Kidney (tissue), 14 donors: Measurements from ENCODE around the gene MYH16. TPM values are rescaled to one million over a fixed set of nuclear protein-coding genes. Genes with fewer than 3 reads are reported as not detected.

ENCODE experiments used
- DNase-seq, 5 donors: peaks; one replicate each; pipeline ENCODE4 v3.0.0-alpha.2; 2013 to 2020
- FAIRE-seq: peaks from 2 replicates; lab custom pipeline; 2012; peaks lifted over from hg19 to GRCh38; lab: Jason Lieb, UNC
- H3K27ac ChIP-seq, 2 donors: one replicate each; pipeline ENCODE4 v1.7.0; 2013; ENCODE audit warnings: low read depth in 2 of 2, low read length in 2 of 2, inconsistent platforms in 1 of 2
- H3K27me3 ChIP-seq: one replicate; pipeline ENCODE4 v1.7.1; 2013; ENCODE audit warnings: low read length, inconsistent platforms; ENCODE audit not compliant: control insufficient read depth, insufficient read depth
- H3K36me3 ChIP-seq, 3 donors: one replicate each; pipeline versions ENCODE4 v1.7.0 to v1.7.1; 2013; ENCODE audit warnings: low read length in 3 of 3, control low read depth in 1 of 3, inconsistent platforms in 1 of 3; ENCODE audit not compliant: insufficient read depth in 3 of 3, control insufficient read depth in 2 of 3
- H3K4me1 ChIP-seq, 3 donors: one replicate each; pipeline versions ENCODE4 v1.7.0 to v1.7.1; 2013; ENCODE audit warnings: low read length in 3 of 3, inconsistent platforms in 1 of 3, low read depth in 1 of 3; ENCODE audit not compliant: control insufficient read depth in 2 of 3, insufficient read depth in 2 of 3
- H3K4me3 ChIP-seq, 3 donors: one replicate each; pipeline versions ENCODE4 v1.7.0 to v1.8.1; 2013; ENCODE audit warnings: low read length in 3 of 3, control low read depth in 1 of 3, inconsistent platforms in 1 of 3
- H3K9ac ChIP-seq, 3 donors: one replicate each; pipeline versions ENCODE4 v1.7.0 to v1.7.1; 2013; ENCODE audit warnings: low read length in 3 of 3, control low read depth in 1 of 3, inconsistent platforms in 1 of 3
- H3K9me3 ChIP-seq, 3 donors: one replicate each; pipeline versions ENCODE4 v1.7.0 to v1.7.1; 2013; ENCODE audit warnings: low read length in 3 of 3, control low read depth in 1 of 3, inconsistent platforms in 1 of 3; ENCODE audit not compliant: control insufficient read depth in 2 of 3, insufficient read depth in 1 of 3
- CTCF ChIP-seq: IDR thresholded peaks from 3 replicates; pipeline ENCODE4 v1.5.1; 2012; ENCODE audit warnings: mild to moderate bottlenecking, moderate library complexity, borderline replicate concordance; ENCODE audit not compliant: insufficient read depth; ENCODE audit errors: extremely low read depth
- intact Hi-C: fragments of 100-400 bp; cut with DNase I; formaldehyde crosslinking; loops from one replicate; pipeline ENCODE4 v1.11.1; 2022
- polyA plus RNA-seq: library from polyadenylated mRNA; stranded (reverse); fragments of 350-450 nt; fragmentation: Illumina TruSeq; extraction: RNeasy Lipid Tissue Mini Kit (QIAGEN cat#74804); gene quantifications from one replicate; pipeline ENCODE4 v1.2.3, GENCODE V29; 2014; ENCODE audit warnings: low read depth, low replicate concordance; ENCODE audit not compliant: insufficient read depth
- total RNA-seq: library from RNA; stranded (reverse); fragmentation: NEBNext Ultra II Directional; extraction: Animal tissue kit (Norgen Biotek cat#: 25700); gene quantifications from one replicate; pipeline ENCODE4 v1.2.1, GENCODE V29; 2021
- donor health status: control.
- donor health status: control.
- donor health status: control.
- donor health status: control.
- donor health status: control.
- donor health status: DM: yes; HTN: yes; CAD: no.
- donor health status: Normal renal cell carcinoma (clear cell type).

Gene MYH16
- total and polyA plus RNA-seq, 2 donors from 2014 or later = not detected

GRCh38 chr7:99324559-99324958, 51.9 kb downstream of the MYH16 start:
- Histone ChIP-seq H3K27ac (no peak overlapping the region), H3K36me3 (no peaks in the 10 kb centered on the region), H3K4me1 (peaks cover 0 to 13% (median 0%) of the 10 kb centered on the region in 3 donors), H3K9me3 (no peaks in the 10 kb centered on the region), H3K9ac (no peak overlapping the region), H3K27me3 (no peaks in the 10 kb centered on the region), H3K4me3 (peak overlapping the region in 1 of 3 donors; percentile 99)
- intact Hi-C loops = no loop called here
- no peak for TF ChIP-seq CTCF
- DNase-seq (no peak), FAIRE-seq (no peak)

GRCh38 chr7:99325001-99325493, 52.4 kb downstream of the MYH16 start:
- peak overlapping the region in 1 of 2 donors; percentile 75 for H3K27ac ChIP-seq
- no peaks in the 10 kb centered on the region for H3K36me3 ChIP-seq
- H3K4me3 ChIP-seq = peak overlapping the region; percentile 73 to 99 (median 87)
- H3K9ac ChIP-seq = peak overlapping the region; percentile 24 to 98 (median 90)
- no peak for TF ChIP-seq CTCF
- DNase-seq = peak in 2 of 5 donors; percentile 44 to 65
- H3K4me1 ChIP-seq = peaks cover 0 to 13% (median 0%) of the 10 kb centered on the region in 3 donors
- H3K27me3 ChIP-seq = no peaks in the 10 kb centered on the region
- FAIRE-seq = no peak
- intact Hi-C loops = no loop called here
- no peaks in the 10 kb centered on the region for H3K9me3 ChIP-seq

GRCh38 chr7:99325592-99326407, 53.2 kb downstream of the MYH16 start, which contains the start of gene ARPC1A:
Gene ARPC1A, plus strand, starts transcription at chr7:99325898. Its CDS starts 7,456 bp downstream, at chr7:99333354.
- FAIRE-seq = no peak
- H3K9me3 ChIP-seq = no peaks in the 10 kb centered on the region
- peak within 1 kb of the TSS; percentile 73 to 99 (median 87) for H3K4me3 ChIP-seq
- peaks cover 0 to 13% (median 0%) of the 10 kb centered on the region in 3 donors for H3K4me1 ChIP-seq
- peak; percentile 14 for TF ChIP-seq CTCF
- H3K9ac ChIP-seq = peak within 1 kb of the TSS; percentile 35 to 98 (median 90)
- H3K27ac ChIP-seq = peak within 1 kb of the TSS; percentile 45 to 75
- H3K27me3 ChIP-seq = no peaks in the 10 kb centered on the region
- intact Hi-C loops = no loop called here
- H3K36me3 ChIP-seq = no peaks in the 10 kb centered on the region
- peak; percentile 95 to 98 (median 97) for DNase-seq
